ENCODE results near the gene PNPLA2. TPM values are rescaled to one million over a fixed set of nuclear protein-coding genes. Genes with fewer than 3 reads are reported as not detected.

The PNPLA2 gene
- total RNA-seq, 4 donors from 2014 or later: 39.7 to 79.4 (median 58.9) TPM

DNA sequence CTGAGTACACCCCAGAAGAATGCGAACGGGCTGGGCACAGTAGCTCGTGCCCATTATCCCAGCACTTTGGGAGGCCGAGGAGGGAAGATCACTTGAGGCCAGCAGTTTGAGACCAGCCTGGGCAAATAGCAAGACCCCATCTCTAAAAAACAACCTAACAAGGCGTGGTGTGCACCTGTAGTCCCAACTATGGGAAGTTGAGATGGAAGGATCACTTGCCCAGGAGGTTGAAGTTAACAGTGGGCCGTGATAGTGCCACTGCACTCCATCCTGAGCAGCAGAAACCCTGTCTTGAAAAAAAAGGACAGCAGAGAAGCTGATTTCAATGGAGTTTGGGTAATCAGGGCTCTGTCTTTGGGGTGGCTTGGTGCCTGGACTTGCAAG is 5.7 kb upstream of the PNPLA2 start:
- Histone ChIP-seq H3K36me3 (peaks cover 0 to 37% of the 10 kb centered on the region in 2 donors), H3K27me3 (no peaks in the 10 kb centered on the region), H3K4me1 (peaks cover 0 to 35% (median 22%) of the 10 kb centered on the region in 3 donors), H3K27ac (no peak overlapping the region), H3K4me3 (no peak overlapping the region), H3K9me3 (no peaks in the 10 kb centered on the region)
- no peak for ATAC-seq
- TF ChIP-seq POLR2AphosphoS5 (IDR thresholded peaks at IDR 0.05) (no peak), EP300 (IDR thresholded peaks at IDR 0.05) (no peak), POLR2A (IDR thresholded peaks at IDR 0.05) (no peak)
- TF ChIP-seq, protein P1, sequence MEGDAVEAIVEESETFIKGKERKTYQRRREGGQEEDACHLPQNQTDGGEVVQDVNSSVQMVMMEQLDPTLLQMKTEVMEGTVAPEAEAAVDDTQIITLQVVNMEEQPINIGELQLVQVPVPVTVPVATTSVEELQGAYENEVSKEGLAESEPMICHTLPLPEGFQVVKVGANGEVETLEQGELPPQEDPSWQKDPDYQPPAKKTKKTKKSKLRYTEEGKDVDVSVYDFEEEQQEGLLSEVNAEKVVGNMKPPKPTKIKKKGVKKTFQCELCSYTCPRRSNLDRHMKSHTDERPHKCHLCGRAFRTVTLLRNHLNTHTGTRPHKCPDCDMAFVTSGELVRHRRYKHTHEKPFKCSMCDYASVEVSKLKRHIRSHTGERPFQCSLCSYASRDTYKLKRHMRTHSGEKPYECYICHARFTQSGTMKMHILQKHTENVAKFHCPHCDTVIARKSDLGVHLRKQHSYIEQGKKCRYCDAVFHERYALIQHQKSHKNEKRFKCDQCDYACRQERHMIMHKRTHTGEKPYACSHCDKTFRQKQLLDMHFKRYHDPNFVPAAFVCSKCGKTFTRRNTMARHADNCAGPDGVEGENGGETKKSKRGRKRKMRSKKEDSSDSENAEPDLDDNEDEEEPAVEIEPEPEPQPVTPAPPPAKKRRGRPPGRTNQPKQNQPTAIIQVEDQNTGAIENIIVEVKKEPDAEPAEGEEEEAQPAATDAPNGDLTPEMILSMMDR (IDR thresholded peaks at IDR 0.05): no peak
- 83% methylated on average over 1 of the region's 6 CpGs for whole genome bisulfite sequencing, 2 donors (ENCODE audit: low coverage in 1 of 2)

GRCh38 chr11:813456-814096 is 5.1 kb upstream of the PNPLA2 start:
- TF ChIP-seq, protein P1 (IDR thresholded peaks at IDR 0.05): no peak
- TF ChIP-seq POLR2A (IDR thresholded peaks at IDR 0.05) (no peak), EP300 (IDR thresholded peaks at IDR 0.05) (no peak), POLR2AphosphoS5 (IDR thresholded peaks at IDR 0.05) (no peak)
- no peak overlapping the region for H3K4me3 ChIP-seq
- no peaks in the 10 kb centered on the region for H3K9me3 ChIP-seq
- H3K36me3 ChIP-seq: peaks cover 0 to 37% of the 10 kb centered on the region in 2 donors
- no peak overlapping the region for H3K27ac ChIP-seq
- H3K27me3 ChIP-seq: no peaks in the 10 kb centered on the region
- ATAC-seq: no peak
- peaks cover 0 to 34% (median 17%) of the 10 kb centered on the region in 3 donors for H3K4me1 ChIP-seq
- WGBS, 2 donors (ENCODE audit: low coverage in 1 of 2): 79% methylated on average over 2 of the region's 9 CpGs; no CpG with 5 or more reads in 1 of the 2 donors

GRCh38 chr11:815675-816432 is 2.9 kb upstream of the PNPLA2 start:
- Histone ChIP-seq H3K4me1 (peaks cover 0 to 35% (median 17%) of the 10 kb centered on the region in 3 donors), H3K27me3 (no peaks in the 10 kb centered on the region), H3K9me3 (no peaks in the 10 kb centered on the region), H3K27ac (no peak overlapping the region), H3K36me3 (peaks cover 0 to 37% of the 10 kb centered on the region in 2 donors), H3K4me3 (no peak overlapping the region)
- 79 to 88% methylated on average over 1 to 3 of the region's 11 CpGs for WGBS, 2 donors (ENCODE audit: low coverage in 1 of 2)
- no peak for TF ChIP-seq POLR2AphosphoS5 (IDR thresholded peaks at IDR 0.05)
- no peak for TF ChIP-seq POLR2A (IDR thresholded peaks at IDR 0.05)
- no peak for TF ChIP-seq EP300 (IDR thresholded peaks at IDR 0.05)
- TF ChIP-seq, protein P1 (IDR thresholded peaks at IDR 0.05): no peak
- no peak for ATAC-seq

DNA sequence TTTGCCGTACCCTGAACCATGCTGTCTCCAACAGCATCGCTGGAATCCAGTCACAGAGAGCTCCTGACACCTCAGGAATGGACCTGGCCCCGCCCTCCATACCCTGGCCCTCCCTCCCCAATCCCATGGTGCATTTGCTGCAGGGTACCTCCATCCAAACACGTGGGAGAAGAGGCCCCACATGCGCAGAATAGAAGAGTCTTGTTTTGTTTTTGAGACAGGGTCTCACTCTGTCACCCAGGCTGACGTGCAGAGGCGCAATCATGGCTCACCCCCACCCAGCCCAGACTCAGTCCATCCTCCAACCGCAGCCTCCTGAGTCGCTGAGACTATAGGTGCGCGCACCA is 2.3 kb upstream of the PNPLA2 start:
- Histone ChIP-seq H3K4me3 (no peak overlapping the region), H3K36me3 (peaks cover 0 to 34% of the 10 kb centered on the region in 2 donors), H3K27ac (no peak overlapping the region), H3K9me3 (no peaks in the 10 kb centered on the region), H3K27me3 (no peaks in the 10 kb centered on the region), H3K4me1 (peaks cover 0 to 35% (median 17%) of the 10 kb centered on the region in 3 donors)
- ATAC-seq: no peak
- 68 to 81% methylated on average over 8 to 10 of the region's 11 CpGs for WGBS, 2 donors (ENCODE audit: low coverage in 1 of 2)
- TF ChIP-seq POLR2A (IDR thresholded peaks at IDR 0.05) (no peak), EP300 (IDR thresholded peaks at IDR 0.05) (no peak), POLR2AphosphoS5 (IDR thresholded peaks at IDR 0.05) (no peak)
- TF ChIP-seq, protein P1 (IDR thresholded peaks at IDR 0.05): no peak

Measured in gastroesophageal sphincter (tissue), 4 donors.